Nephron (organoid): ENCODE data around the gene SLC38A1.

Experiments
- H3K27ac Mint-ChIP-seq, 3 experiments: 2 replicates each; pipeline ENCODE4 v1.8.0; 2020; ENCODE audit warnings: mixed read lengths in 3 of 3, mild to moderate bottlenecking in 2 of 3, moderate library complexity in 1 of 3
- H3K27me3 Mint-ChIP-seq: 2 replicates; pipeline ENCODE4 v1.8.0; 2021; ENCODE audit warnings: low read depth, mild to moderate bottlenecking, moderate library complexity, mixed read lengths
- H3K36me3 Mint-ChIP-seq: 2 replicates; pipeline ENCODE4 v1.8.0; 2020; ENCODE audit warnings: low read depth, mixed read lengths
- H3K4me1 Mint-ChIP-seq: 2 replicates; pipeline ENCODE4 v1.8.0; 2020; ENCODE audit warnings: mixed read lengths
- H3K4me3 Mint-ChIP-seq, 3 experiments: 2 replicates each; pipeline ENCODE4 v1.8.0; 2020; ENCODE audit warnings: mild to moderate bottlenecking in 3 of 3, mixed read lengths in 3 of 3, moderate library complexity in 2 of 3
- H3K9me3 Mint-ChIP-seq: 2 replicates; pipeline ENCODE4 v1.8.0; 2020; ENCODE audit warnings: mixed read lengths
- CTCF ChIP-seq, 3 experiments: fragments of 200-600 bp; sonication (generic); IDR thresholded peaks; one replicate each; pipeline ENCODE4 v1.5.0; 2021; ENCODE audit warnings: antibody characterized with exemption in 3 of 3; ENCODE audit not compliant: unreplicated experiment in 3 of 3

The SLC38A1 gene

GRCh38 chr12:46244997-46245396 is 23.8 kb downstream of the SLC38A1 start:
- no peak for TF ChIP-seq CTCF (IDR thresholded peaks at IDR 0.05; ENCODE audit: unreplicated experiment in 3 of 3)
- H3K36me3 Mint-ChIP-seq, result peaks cover 92% of the 10 kb centered on the region
- no peaks in the 10 kb centered on the region for H3K4me1 Mint-ChIP-seq
- H3K9me3 Mint-ChIP-seq, result peaks cover 48% of the 10 kb centered on the region
- H3K27me3 Mint-ChIP-seq, result no peaks in the 10 kb centered on the region
- H3K4me3 Mint-ChIP-seq, result no peak overlapping the region
- H3K27ac Mint-ChIP-seq, result no peak overlapping the region

- peaks cover 91% of the 10 kb centered on the region for H3K36me3 Mint-ChIP-seq
- peaks cover 45% of the 10 kb centered on the region for H3K9me3 Mint-ChIP-seq
Measured at GRCh38 chr12:46244273-46244915, 24.4 kb downstream of the SLC38A1 start.

GRCh38 chr12:46242569-46242968 is 26.3 kb downstream of the SLC38A1 start:
- H3K27ac Mint-ChIP-seq, result no peak overlapping the region
- H3K4me3 Mint-ChIP-seq, result no peak overlapping the region
- H3K27me3 Mint-ChIP-seq, result no peaks in the 10 kb centered on the region
- no peaks in the 10 kb centered on the region for H3K4me1 Mint-ChIP-seq
- peaks cover 80% of the 10 kb centered on the region for H3K36me3 Mint-ChIP-seq
- no peak for TF ChIP-seq CTCF (IDR thresholded peaks at IDR 0.05; ENCODE audit: unreplicated experiment in 3 of 3)
- H3K9me3 Mint-ChIP-seq, result peaks cover 30% of the 10 kb centered on the region

More at GRCh38 chr12:46244273-46244915, 24.4 kb downstream of the SLC38A1 start:
- Mint-ChIP-seq H3K27ac (no peak overlapping the region), H3K4me3 (no peak overlapping the region), H3K27me3 (no peaks in the 10 kb centered on the region), H3K4me1 (no peaks in the 10 kb centered on the region)
- no peak for TF ChIP-seq CTCF (IDR thresholded peaks at IDR 0.05; ENCODE audit: unreplicated experiment in 3 of 3)

GRCh38 chr12:46240436-46240835 is 28.4 kb downstream of the SLC38A1 start:
- Mint-ChIP-seq H3K4me3 (no peak overlapping the region), H3K9me3 (peaks cover 15% of the 10 kb centered on the region), H3K27ac (no peak overlapping the region), H3K36me3 (peaks cover 72% of the 10 kb centered on the region), H3K27me3 (no peaks in the 10 kb centered on the region), H3K4me1 (no peaks in the 10 kb centered on the region)
- no peak for TF ChIP-seq CTCF (IDR thresholded peaks at IDR 0.05; ENCODE audit: unreplicated experiment in 3 of 3)

- no peak for TF ChIP-seq CTCF (IDR thresholded peaks at IDR 0.05; ENCODE audit: unreplicated experiment in 3 of 3)
- Mint-ChIP-seq H3K4me3 (no peak overlapping the region), H3K4me1 (no peaks in the 10 kb centered on the region), H3K27ac (no peak overlapping the region), H3K36me3 (peaks cover 70% of the 10 kb centered on the region), H3K27me3 (no peaks in the 10 kb centered on the region), H3K9me3 (peaks cover 5% of the 10 kb centered on the region)
Measured at GRCh38 chr12:46238821-46239220, 30.0 kb downstream of the SLC38A1 start.

GRCh38 chr12:46237371-46238045 is 31.3 kb downstream of the SLC38A1 start:
- H3K4me3 Mint-ChIP-seq, result no peak overlapping the region
- H3K4me1 Mint-ChIP-seq, result no peaks in the 10 kb centered on the region
- no peak for TF ChIP-seq CTCF (IDR thresholded peaks at IDR 0.05; ENCODE audit: unreplicated experiment in 3 of 3)
- H3K36me3 Mint-ChIP-seq, result peaks cover 64% of the 10 kb centered on the region
- H3K27me3 Mint-ChIP-seq, result no peaks in the 10 kb centered on the region
- no peak overlapping the region for H3K27ac Mint-ChIP-seq
- H3K9me3 Mint-ChIP-seq, result no peaks in the 10 kb centered on the region
